ENCODE measurements around the gene KYAT1.
A peak's percentile ranks its signal among the peaks of the same experiment; 100 is the strongest.

DNA sequence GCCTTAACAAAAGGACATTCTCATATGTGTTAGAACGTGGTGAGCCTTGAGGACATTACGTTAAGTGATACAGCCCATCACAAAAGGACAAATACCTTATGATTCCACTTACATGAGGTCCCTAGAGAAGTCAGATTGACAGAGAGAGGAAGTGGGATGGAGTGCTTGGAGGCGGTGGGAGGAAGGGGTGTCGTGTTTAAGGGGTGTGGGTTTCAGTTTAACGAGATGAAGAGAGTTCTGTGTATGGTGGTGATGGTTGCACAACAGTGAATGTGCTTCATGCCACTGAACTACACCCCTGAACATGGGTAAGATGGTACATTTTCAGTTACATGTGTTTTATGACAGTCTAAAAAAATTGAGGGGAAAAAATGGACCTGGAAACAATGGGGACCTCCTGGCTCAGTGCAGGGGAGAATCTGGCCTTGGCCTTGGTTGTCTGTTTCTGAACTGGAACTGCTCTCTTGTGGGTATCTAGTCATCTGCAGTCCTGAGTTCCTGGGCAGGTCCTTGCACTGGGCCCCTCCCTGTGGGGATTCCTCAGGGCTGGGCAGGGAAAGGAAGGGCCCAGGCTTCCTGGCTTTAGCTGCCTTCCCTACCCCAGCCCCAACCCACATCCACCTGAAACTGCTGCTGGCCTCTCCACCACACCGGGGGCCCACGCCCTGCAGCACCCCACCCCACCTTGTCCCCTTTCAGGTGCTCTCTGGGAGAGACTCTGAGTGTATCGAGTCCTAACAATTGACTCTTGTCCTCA, 18.0 kb upstream of the KYAT1 start:
- TF ChIP-seq, protein P1, sequence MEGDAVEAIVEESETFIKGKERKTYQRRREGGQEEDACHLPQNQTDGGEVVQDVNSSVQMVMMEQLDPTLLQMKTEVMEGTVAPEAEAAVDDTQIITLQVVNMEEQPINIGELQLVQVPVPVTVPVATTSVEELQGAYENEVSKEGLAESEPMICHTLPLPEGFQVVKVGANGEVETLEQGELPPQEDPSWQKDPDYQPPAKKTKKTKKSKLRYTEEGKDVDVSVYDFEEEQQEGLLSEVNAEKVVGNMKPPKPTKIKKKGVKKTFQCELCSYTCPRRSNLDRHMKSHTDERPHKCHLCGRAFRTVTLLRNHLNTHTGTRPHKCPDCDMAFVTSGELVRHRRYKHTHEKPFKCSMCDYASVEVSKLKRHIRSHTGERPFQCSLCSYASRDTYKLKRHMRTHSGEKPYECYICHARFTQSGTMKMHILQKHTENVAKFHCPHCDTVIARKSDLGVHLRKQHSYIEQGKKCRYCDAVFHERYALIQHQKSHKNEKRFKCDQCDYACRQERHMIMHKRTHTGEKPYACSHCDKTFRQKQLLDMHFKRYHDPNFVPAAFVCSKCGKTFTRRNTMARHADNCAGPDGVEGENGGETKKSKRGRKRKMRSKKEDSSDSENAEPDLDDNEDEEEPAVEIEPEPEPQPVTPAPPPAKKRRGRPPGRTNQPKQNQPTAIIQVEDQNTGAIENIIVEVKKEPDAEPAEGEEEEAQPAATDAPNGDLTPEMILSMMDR (IDR thresholded peaks at IDR 0.05) = no peak
- TF ChIP-seq POLR2A (IDR thresholded peaks at IDR 0.05) = peak in 1 of 2 donors; percentile 28
